IMR-90 (cell line): ENCODE measurements around the gene PDIA4. TPM values are rescaled to one million over a fixed set of nuclear protein-coding genes. Genes with fewer than 3 reads are reported as not detected.

ENCODE experiments used
- ATAC-seq: fragments of 200-7000 bp; cut with Tn5 transposase; 2 replicates; pipeline ENCODE4 v1.9.1; 2020; ENCODE audit warnings: low read depth, mild to moderate bottlenecking, moderate library complexity
- BruUV-seq: library from RNA; stranded (reverse); fragments of 400-500 nt; replicated peaks from 2 replicates; lab custom pipeline; 2021; lab: Mats Ljungman, UMichigan
- CTCF ChIA-PET: fragments of 300-600 bp; formaldehyde crosslinking; extraction: SDS; loops from one replicate; lab custom pipeline; 2021; ENCODE audit warnings: antibody characterized with exemption; lab: Yijun Ruan, JAX
- POLR2A ChIA-PET: fragments of 300-600 bp; sonication (Branson Sonifier 250); formaldehyde crosslinking; loops from one replicate; lab custom pipeline; 2022; ENCODE audit warnings: antibody characterized with exemption; ENCODE audit not compliant: unreplicated experiment; lab: Charles Lee
- DNase-seq: peaks from one replicate; pipeline ENCODE4 v3.0.0; 2013
- H2AFZ ChIP-seq: replicated peaks from 2 replicates; pipeline ENCODE3; 2013; ENCODE audit warnings: low read length, mild to moderate bottlenecking; ENCODE audit not compliant: poor library complexity
- H2AK5ac ChIP-seq: 2 replicates; pipeline ENCODE4 v1.6.1; 2013; ENCODE audit warnings: low read depth, low read length, inconsistent platforms
- H2AK9ac ChIP-seq: replicated peaks from 2 replicates; pipeline ENCODE3; 2013; ENCODE audit warnings: mild to moderate bottlenecking, low read depth, low read length, moderate library complexity; ENCODE audit not compliant: poor library complexity
- H2BK120ac ChIP-seq: 2 replicates; pipeline ENCODE4 v1.6.1; 2013; ENCODE audit warnings: low read depth, low read length, inconsistent platforms
- H2BK15ac ChIP-seq: 3 replicates; pipeline ENCODE4 v1.6.1; 2013; ENCODE audit warnings: low read depth, low read length, inconsistent platforms
- H2BK20ac ChIP-seq: 2 replicates; pipeline ENCODE4 v1.6.1; 2013; ENCODE audit warnings: low read depth, mild to moderate bottlenecking, inconsistent platforms, low read length, moderate library complexity
- H2BK5ac ChIP-seq: 2 replicates; pipeline ENCODE4 v1.6.1; 2013; ENCODE audit warnings: mild to moderate bottlenecking, low read depth, low read length, inconsistent platforms; ENCODE audit not compliant: poor library complexity, severe bottlenecking
- H3K14ac ChIP-seq: replicated peaks from 2 replicates; pipeline ENCODE4 v1.6.1; 2013; ENCODE audit warnings: low read depth, low read length, inconsistent platforms
- H3K18ac ChIP-seq: 2 replicates; pipeline ENCODE4 v1.6.1; 2013; ENCODE audit warnings: low read depth, low read length, control low read depth
- H3K23ac ChIP-seq: 2 replicates; pipeline ENCODE4 v1.6.1; 2013; ENCODE audit warnings: low read depth, low read length, inconsistent platforms
- H3K27ac ChIP-seq: 2 replicates; pipeline ENCODE4 v1.5.1; 2013; ENCODE audit warnings: mild to moderate bottlenecking, control low read depth, low read length; ENCODE audit not compliant: insufficient read depth
- H3K27me3 ChIP-seq: 2 replicates; pipeline ENCODE4 v1.6.1; 2013; ENCODE audit warnings: low read length; ENCODE audit not compliant: control insufficient read depth, insufficient read depth
- H3K36me3 ChIP-seq: 2 replicates; pipeline ENCODE4 v1.6.1; 2013; ENCODE audit warnings: low read length, mixed read lengths; ENCODE audit not compliant: control insufficient read depth, insufficient read depth
- H3K4ac ChIP-seq: 2 replicates; pipeline ENCODE4 v1.6.1; 2013; ENCODE audit warnings: low read depth, low read length, inconsistent platforms
- H3K4me1 ChIP-seq: 2 replicates; pipeline ENCODE4 v1.6.1; 2013; ENCODE audit warnings: low read length, mixed read lengths; ENCODE audit not compliant: control insufficient read depth, insufficient read depth
- H3K4me2 ChIP-seq: 2 replicates; pipeline ENCODE4 v1.6.1; 2013; ENCODE audit warnings: low read depth, mild to moderate bottlenecking, control low read depth, low read length, moderate library complexity
- H3K4me3 ChIP-seq: 2 replicates; pipeline ENCODE4 v1.5.1; 2013; ENCODE audit warnings: low read depth, mild to moderate bottlenecking, control low read depth, low read length, moderate library complexity; ENCODE audit not compliant: insufficient read depth
- H3K56ac ChIP-seq: 2 replicates; pipeline ENCODE4 v1.6.1; 2013; ENCODE audit warnings: low read length, inconsistent platforms; ENCODE audit not compliant: insufficient read depth; ENCODE audit errors: extremely low read depth
- H3K79me1 ChIP-seq, 2 experiments: 2 replicates each; pipeline ENCODE4 v1.6.1; 2013; ENCODE audit warnings: low read length in 2 of 2, inconsistent platforms in 1 of 2, low read depth in 1 of 2
- H3K9ac ChIP-seq: 2 replicates; pipeline ENCODE4 v1.6.1; 2013; ENCODE audit warnings: low read depth, low read length, control low read depth
- H3K9me1 ChIP-seq: 2 replicates; pipeline ENCODE4 v1.6.1; 2013; ENCODE audit warnings: low read length, inconsistent platforms; ENCODE audit not compliant: insufficient read depth
- H3K9me3 ChIP-seq: 2 replicates; pipeline ENCODE4 v1.6.1; 2013; ENCODE audit warnings: low read length; ENCODE audit not compliant: control insufficient read depth, insufficient read depth
- H4K20me1 ChIP-seq: 2 replicates; pipeline ENCODE4 v1.6.1; 2013; ENCODE audit warnings: low read length, inconsistent platforms; ENCODE audit not compliant: insufficient read depth
- H4K5ac ChIP-seq: 2 replicates; pipeline ENCODE4 v1.6.1; 2013; ENCODE audit warnings: mild to moderate bottlenecking, low read depth, low read length, control low read depth
- H4K8ac ChIP-seq, 2 experiments: 2 replicates each; pipeline ENCODE4 v1.6.1; 2013; ENCODE audit warnings: low read depth in 2 of 2, low read length in 2 of 2, control low read depth in 1 of 2, inconsistent platforms in 1 of 2
- H4K91ac ChIP-seq: 2 replicates; pipeline ENCODE4 v1.6.1; 2013; ENCODE audit warnings: low read depth, low read length, inconsistent platforms; ENCODE audit not compliant: insufficient read depth
- BHLHE40 ChIP-seq: fragments of 150-350 bp; IDR thresholded peaks from 2 replicates; pipeline ENCODE4 v1.6.1; 2016; ENCODE audit warnings: mild to moderate bottlenecking, low read depth, low read length
- CEBPB ChIP-seq: IDR thresholded peaks from 2 replicates; pipeline ENCODE4 v1.6.1; 2012; ENCODE audit warnings: low read depth, low read length, improper control_type of control experiment
- CHD1 ChIP-seq: IDR thresholded peaks from 2 replicates; pipeline ENCODE4 v1.6.1; 2012; ENCODE audit warnings: low read depth, low read length, improper control_type of control experiment
- ELK1 ChIP-seq: fragments of 150-350 bp; IDR thresholded peaks from 2 replicates; pipeline ENCODE4 v1.6.1; 2016; ENCODE audit warnings: low read depth, mild to moderate bottlenecking, low read length, moderate library complexity, borderline replicate concordance
- FOS ChIP-seq: fragments of 150-350 bp; IDR thresholded peaks from 2 replicates; pipeline ENCODE4 v1.6.1; 2016; ENCODE audit warnings: low read depth, low read length
- MAFK ChIP-seq: IDR thresholded peaks from 2 replicates; pipeline ENCODE4 v1.6.1; 2012; ENCODE audit warnings: low read depth, low read length, improper control_type of control experiment
- MAZ ChIP-seq: IDR thresholded peaks from 2 replicates; pipeline ENCODE4 v1.6.1; 2012; ENCODE audit warnings: low read depth, mild to moderate bottlenecking, low read length, improper control_type of control experiment, moderate library complexity, borderline replicate concordance
- MXI1 ChIP-seq: IDR thresholded peaks from 2 replicates; pipeline ENCODE4 v1.6.1; 2012; ENCODE audit warnings: low read depth, mild to moderate bottlenecking, low read length, moderate library complexity, borderline replicate concordance
- NFE2L2 ChIP-seq: fragments of 150-350 bp; IDR thresholded peaks from 2 replicates; pipeline ENCODE4 v1.6.1; 2016; ENCODE audit warnings: low read depth, mild to moderate bottlenecking, low read length
- POLR2A ChIP-seq: IDR thresholded peaks from 2 replicates; pipeline ENCODE4 v1.6.1; 2012; ENCODE audit warnings: mild to moderate bottlenecking, low read depth, low read length
- RCOR1 ChIP-seq: IDR thresholded peaks from 2 replicates; pipeline ENCODE4 v1.6.1; 2012; ENCODE audit warnings: mild to moderate bottlenecking, low read length, improper control_type of control experiment; ENCODE audit not compliant: insufficient replicate concordance
- RFX5 ChIP-seq: IDR thresholded peaks from 2 replicates; pipeline ENCODE4 v1.8.0; 2012; ENCODE audit warnings: low read depth, mild to moderate bottlenecking, low read length, moderate library complexity
- SMC3 ChIP-seq: fragments of 150-350 bp; IDR thresholded peaks from 2 replicates; pipeline ENCODE4 v1.6.1; 2016; ENCODE audit warnings: low read depth, mild to moderate bottlenecking, antibody characterized with exemption, low read length, moderate library complexity
- WGBS, 2 experiments: methylation state at CpG; one replicate each; pipeline versions ENCODE4 v1.1.5 to v1.1.7; 2013; ENCODE audit warnings: missing lambda C conversion rate in 2 of 2; ENCODE audit not compliant: insufficient read length in 1 of 2; ENCODE audit errors: extremely low coverage in 2 of 2; 5-methylcytosine and 5-hydroxymethylcytosine counted together
- dilution Hi-C: fragments of 300-500 bp; cut with HindIII; formaldehyde crosslinking; loops from one replicate; pipeline ENCODE4 v1.14.3; 2018; ENCODE audit warnings: low sequenced_read_pairs; ENCODE audit not compliant: unreplicated experiment
- in situ Hi-C: fragments of 300-500 bp; cut with MboI; formaldehyde crosslinking; loops from 3 replicates; pipeline ENCODE4 v1.14.3; 2019; ENCODE audit warnings: low sequenced_read_pairs, inconsistent platforms, mixed read lengths
- intact Hi-C: fragments of 100-400 bp; cut with micrococcal nuclease; formaldehyde crosslinking; loops from 2 replicates; pipeline ENCODE4 v1.10.0; 2022
- polyA plus RNA-seq, 3 experiments: library from polyadenylated mRNA; depleted of rRNA; stranded (reverse); fragments of >200 nt; gene quantifications; 2 replicates each; pipeline ENCODE4 v1.2.3, GENCODE V29; 2012; ENCODE audit warnings: low replicate concordance in 1 of 3
- total RNA-seq: library from RNA; depleted of rRNA; stranded (reverse); fragments of >200 nt; gene quantifications from 2 replicates; pipeline ENCODE4 v1.2.3, GENCODE V29; 2012
- TF ChIP-seq, protein P1 (sequence below): conservative IDR thresholded peaks from 2 replicates; pipeline ENCODE4 v1.5.1; 2012; ENCODE audit warnings: mild to moderate bottlenecking, low read depth, low read length, improper control_type of control experiment
- TF ChIP-seq, protein P2 (sequence below): fragments of 150-350 bp; IDR thresholded peaks from 2 replicates; pipeline ENCODE4 v1.6.1; 2017; ENCODE audit warnings: mild to moderate bottlenecking, antibody characterized with exemption, low read length, low read depth

PDIA4 gene
- total and polyA plus RNA-seq, 2 of the 4 experiments (the other 2 are of a cell fraction) = 241 to 304 TPM

- no peaks in the 10 kb centered on the region for H3K36me3 ChIP-seq
- intact Hi-C loops = loop anchor here (5.0 to 10.0 kb wide), 2 partner anchors 172 to 700 kb away; no protein-coding TSS in a partner anchor
- no peak overlapping the region for H3K56ac ChIP-seq
- no peak overlapping the region for H3K4me2 ChIP-seq
- in situ Hi-C loops = loop anchor here (5.0 to 25.0 kb wide), 3 partner anchors 387 to 702 kb away; no protein-coding TSS in a partner anchor
- no peak overlapping the region for H3K14ac ChIP-seq
- no peak overlapping the region for H2BK120ac ChIP-seq
- H3K4me3 ChIP-seq = no peak overlapping the region
- peak overlapping the region; percentile 1 to 75; a peak in 3 of 4 replicates for H4K8ac ChIP-seq
- H3K18ac ChIP-seq = no peak overlapping the region
- no peaks in the 10 kb centered on the region for H3K9me3 ChIP-seq
- no peak for ATAC-seq
- no peak for DNase-seq
- dilution Hi-C loops = no loop called here
- H2BK15ac ChIP-seq = no peak overlapping the region
- no peak overlapping the region for H3K23ac ChIP-seq
- H2AK5ac ChIP-seq = no peak overlapping the region
- no peaks in the 10 kb centered on the region for H4K20me1 ChIP-seq
- H3K4me1 ChIP-seq = no peaks in the 10 kb centered on the region
- ChIA-PET POLR2A (no interaction called here), CTCF (no interaction called here)
- no CpG with 5 or more reads among the region's 15 CpGs for WGBS, 2 experiments
- H3K27ac ChIP-seq = no peak overlapping the region
- H2BK5ac ChIP-seq = no peak overlapping the region
- no peak overlapping the region for H3K9ac ChIP-seq
- peak overlapping the region; percentile 84 for H2AFZ ChIP-seq
- peaks cover under 1% of the 10 kb centered on the region; the same call in 1 of the 2 replicates for H3K27me3 ChIP-seq
- H2AK9ac ChIP-seq = no peak overlapping the region
- H4K91ac ChIP-seq = no peak overlapping the region
- no peaks in the 10 kb centered on the region for H3K9me1 ChIP-seq
- H4K5ac ChIP-seq = no peak overlapping the region; the same call in 1 of the 2 replicates
- no peak overlapping the region for H3K4ac ChIP-seq
- no peak overlapping the region for H2BK20ac ChIP-seq
- no peaks in the 10 kb centered on the region for H3K79me1 ChIP-seq
- BruUV-seq = no TSS peak
- no peak for TF ChIP-seq CHD1
- no peak for TF ChIP-seq POLR2A
- TF ChIP-seq MAZ = no peak
- TF ChIP-seq FOS = no peak
- no peak for TF ChIP-seq BHLHE40
- no peak for TF ChIP-seq MXI1
- TF ChIP-seq CEBPB = no peak
- TF ChIP-seq RFX5 = no peak
- TF ChIP-seq, protein P1, sequence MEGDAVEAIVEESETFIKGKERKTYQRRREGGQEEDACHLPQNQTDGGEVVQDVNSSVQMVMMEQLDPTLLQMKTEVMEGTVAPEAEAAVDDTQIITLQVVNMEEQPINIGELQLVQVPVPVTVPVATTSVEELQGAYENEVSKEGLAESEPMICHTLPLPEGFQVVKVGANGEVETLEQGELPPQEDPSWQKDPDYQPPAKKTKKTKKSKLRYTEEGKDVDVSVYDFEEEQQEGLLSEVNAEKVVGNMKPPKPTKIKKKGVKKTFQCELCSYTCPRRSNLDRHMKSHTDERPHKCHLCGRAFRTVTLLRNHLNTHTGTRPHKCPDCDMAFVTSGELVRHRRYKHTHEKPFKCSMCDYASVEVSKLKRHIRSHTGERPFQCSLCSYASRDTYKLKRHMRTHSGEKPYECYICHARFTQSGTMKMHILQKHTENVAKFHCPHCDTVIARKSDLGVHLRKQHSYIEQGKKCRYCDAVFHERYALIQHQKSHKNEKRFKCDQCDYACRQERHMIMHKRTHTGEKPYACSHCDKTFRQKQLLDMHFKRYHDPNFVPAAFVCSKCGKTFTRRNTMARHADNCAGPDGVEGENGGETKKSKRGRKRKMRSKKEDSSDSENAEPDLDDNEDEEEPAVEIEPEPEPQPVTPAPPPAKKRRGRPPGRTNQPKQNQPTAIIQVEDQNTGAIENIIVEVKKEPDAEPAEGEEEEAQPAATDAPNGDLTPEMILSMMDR = no peak
- no peak for TF ChIP-seq RCOR1
- TF ChIP-seq ELK1 = no peak
- TF ChIP-seq, protein P2, sequence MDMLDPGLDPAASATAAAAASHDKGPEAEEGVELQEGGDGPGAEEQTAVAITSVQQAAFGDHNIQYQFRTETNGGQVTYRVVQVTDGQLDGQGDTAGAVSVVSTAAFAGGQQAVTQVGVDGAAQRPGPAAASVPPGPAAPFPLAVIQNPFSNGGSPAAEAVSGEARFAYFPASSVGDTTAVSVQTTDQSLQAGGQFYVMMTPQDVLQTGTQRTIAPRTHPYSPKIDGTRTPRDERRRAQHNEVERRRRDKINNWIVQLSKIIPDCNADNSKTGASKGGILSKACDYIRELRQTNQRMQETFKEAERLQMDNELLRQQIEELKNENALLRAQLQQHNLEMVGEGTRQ = no peak
- TF ChIP-seq MAFK = no peak
- no peak for TF ChIP-seq NFE2L2
- TF ChIP-seq SMC3 = no peak
Observed at GRCh38 chr7:148964483-148965267, 63.6 kb downstream of the PDIA4 start.
